HEK293 (cell line): ENCODE data around the gene FOXC1.

Source experiments
- CTCF ChIA-PET: fragments of 350-600 bp; formaldehyde crosslinking; extraction: SDS; loops from one replicate; lab custom pipeline; 2021; ENCODE audit warnings: antibody characterized with exemption; lab: Yijun Ruan, JAX
- POLR2A ChIA-PET: fragments of 300-600 bp; formaldehyde crosslinking; extraction: SDS; loops from one replicate; lab custom pipeline; 2020; ENCODE audit warnings: antibody characterized with exemption, inconsistent platforms; lab: Yijun Ruan, JAX
- H3K27ac ChIP-seq: fragments of 200-500 bp; sonication (Bioruptor generic); 2 replicates; pipeline ENCODE4 v1.5.1; 2014; ENCODE audit warnings: low read depth, low read length, control low read depth, inconsistent platforms; ENCODE audit errors: extremely low read depth
- H3K36me3 ChIP-seq, 2 experiments: fragments of 200-500 bp in 1 of 2; sonication (Bioruptor generic) in 1 of 2; 1 replicate in 1 of 2; 2 replicates in 1 of 2; pipeline ENCODE4 v1.5.1; 2014 to 2017; ENCODE audit warnings: inconsistent platforms in 2 of 2, low read length in 2 of 2; ENCODE audit not compliant: control insufficient read depth in 2 of 2, insufficient read depth in 1 of 2
- H3K4me1 ChIP-seq: fragments of 200-500 bp; sonication (Bioruptor generic); 2 replicates; pipeline ENCODE4 v1.5.1; 2014; ENCODE audit warnings: mild to moderate bottlenecking, low read length, inconsistent platforms; ENCODE audit not compliant: control insufficient read depth, insufficient read depth
- H3K4me3 ChIP-seq: 2 replicates; pipeline ENCODE4 v1.5.1; 2011; ENCODE audit warnings: low read depth, mild to moderate bottlenecking, control low read depth, low read length, moderate library complexity
- H3K9me3 ChIP-seq: fragments of 200-500 bp; sonication (Bioruptor generic); 2 replicates; pipeline ENCODE4 v1.5.1; 2014; ENCODE audit warnings: low read depth, low read length, inconsistent platforms; ENCODE audit not compliant: control insufficient read depth, insufficient read depth
- HOXA7 ChIP-seq: sonication (generic); formaldehyde crosslinking; IDR thresholded peaks from 2 replicates; pipeline ENCODE4 v1.8.1; 2022; ENCODE audit warnings: missing genetic modification reagents, borderline replicate concordance
- INSM2 ChIP-seq: fragments of 450-650 bp; formaldehyde crosslinking; IDR thresholded peaks from 2 replicates; pipeline ENCODE4 v1.5.1; 2016; ENCODE audit warnings: missing biosample characterization, missing genetic modification characterization
- PRDM4 ChIP-seq: fragments of 450-650 bp; formaldehyde crosslinking; IDR thresholded peaks from 2 replicates; pipeline ENCODE4 v1.5.1; 2017; ENCODE audit warnings: missing biosample characterization, missing genetic modification characterization
- SETDB1 ChIP-seq: IDR thresholded peaks from one replicate; pipeline ENCODE4 v1.6.1; 2017; ENCODE audit warnings: mild to moderate bottlenecking, low read length, moderate library complexity, mixed read lengths; ENCODE audit not compliant: insufficient read length
- TSHZ1 ChIP-seq: fragments of 450-650 bp; formaldehyde crosslinking; IDR thresholded peaks from 2 replicates; pipeline ENCODE4 v1.5.1; 2016; ENCODE audit warnings: missing biosample characterization, missing genetic modification characterization, borderline replicate concordance
- ZBTB11 ChIP-seq: fragments of 450-650 bp; formaldehyde crosslinking; conservative IDR thresholded peaks from 2 replicates; pipeline ENCODE4 v1.5.1; 2016; ENCODE audit warnings: low read depth, missing biosample characterization, missing genetic modification characterization
- ZBTB20 ChIP-seq: fragments of 450-650 bp; formaldehyde crosslinking; IDR thresholded peaks from 2 replicates; pipeline ENCODE4 v1.5.1; 2016; ENCODE audit warnings: missing biosample characterization, missing genetic modification characterization
- ZNF302 ChIP-seq: fragments of 450-650 bp; formaldehyde crosslinking; IDR thresholded peaks from 2 replicates; pipeline ENCODE4 v1.5.1; 2016; ENCODE audit warnings: missing biosample characterization, missing genetic modification characterization, low read depth
- ZNF366 ChIP-seq: fragments of 450-650 bp; formaldehyde crosslinking; conservative IDR thresholded peaks from 2 replicates; pipeline ENCODE4 v1.5.1; 2016; ENCODE audit warnings: missing biosample characterization, missing genetic modification characterization
- ZNF394 ChIP-seq: fragments of 450-650 bp; formaldehyde crosslinking; IDR thresholded peaks from 2 replicates; pipeline ENCODE4 v1.5.1; 2016; ENCODE audit warnings: missing biosample characterization, missing genetic modification characterization, mild to moderate bottlenecking, moderate library complexity, borderline replicate concordance
- ZNF558 ChIP-seq: fragments of 450-650 bp; formaldehyde crosslinking; IDR thresholded peaks from 2 replicates; pipeline ENCODE4 v1.5.1; 2016; ENCODE audit warnings: missing biosample characterization, missing genetic modification characterization
- ZNF621 ChIP-seq: fragments of 450-650 bp; formaldehyde crosslinking; IDR thresholded peaks from 2 replicates; pipeline ENCODE4 v1.5.1; 2017; ENCODE audit warnings: missing biosample characterization, missing genetic modification characterization
- ZNF707 ChIP-seq: fragments of 450-650 bp; formaldehyde crosslinking; IDR thresholded peaks from 2 replicates; pipeline ENCODE4 v1.5.1; 2016; ENCODE audit warnings: missing biosample characterization, missing genetic modification characterization
- ZSCAN5A ChIP-seq: fragments of 450-650 bp; formaldehyde crosslinking; IDR thresholded peaks from 2 replicates; pipeline ENCODE4 v1.5.1; 2016; ENCODE audit warnings: missing biosample characterization, missing genetic modification characterization

FOXC1 gene

GRCh38 chr6:1569377-1569776, 40.3 kb upstream of the FOXC1 start (continued):
- TF ChIP-seq TSHZ1 = no peak
- TF ChIP-seq ZNF302 (tag by site-specific recombination) = no peak
- TF ChIP-seq ZSCAN5A (tag by site-specific recombination) = no peak

GRCh38 chr6:1570848-1571247, 38.9 kb upstream of the FOXC1 start:
- CTCF ChIA-PET = no interaction called here
- no peaks in the 10 kb centered on the region for H3K36me3 ChIP-seq
- no peaks in the 10 kb centered on the region for H3K9me3 ChIP-seq
- H3K27ac ChIP-seq = no peak overlapping the region
- no peak overlapping the region for H3K4me3 ChIP-seq
- POLR2A ChIA-PET = no interaction called here
- TF ChIP-seq PRDM4 (tag by site-specific recombination) = no peak
- TF ChIP-seq ZBTB20 (tag by site-specific recombination) = no peak
- peak; percentile 72 for TF ChIP-seq SETDB1
- no peak for TF ChIP-seq ZNF621 (tag by site-specific recombination)
- H3K4me1 ChIP-seq = no peaks in the 10 kb centered on the region

- H3K9me3 ChIP-seq = no peaks in the 10 kb centered on the region
- no peaks in the 10 kb centered on the region for H3K36me3 ChIP-seq
- POLR2A ChIA-PET = no interaction called here
- H3K27ac ChIP-seq = no peak overlapping the region
- TF ChIP-seq HOXA7 (CRISPR knock-in tag) (no peak), ZNF558 (tag by site-specific recombination) (no peak), ZNF366 (tag by site-specific recombination) (no peak), ZNF394 (tag by site-specific recombination) (no peak), ZNF707 (tag by site-specific recombination) (no peak), ZBTB11 (no peak), INSM2 (tag by site-specific recombination) (no peak)
- TF ChIP-seq, all 188 proteins: peak for 0
- Histone ChIP-seq H3K4me1 (no peaks in the 10 kb centered on the region), H3K4me3 (no peak overlapping the region)
- CTCF ChIA-PET = interaction anchor here (1.1 to 1.9 kb wide), 3 partner anchors 24 to 58 kb away, joined by 3 to 4 read pairs (median 3); no protein-coding TSS in a partner anchor
Measured at GRCh38 chr6:1572892-1573291, 36.8 kb upstream of the FOXC1 start.
